RCC 7860 (cell line): ENCODE measurements around the gene HECTD4.

Source experiments
- DNase-seq: peaks from one replicate; pipeline ENCODE4 v3.0.0-alpha.2; 2015; ENCODE audit warnings: low spot score
- FAIRE-seq: peaks from 2 replicates; lab custom pipeline; 2012; peaks lifted over from hg19 to GRCh38; lab: Jason Lieb, UNC

Gene HECTD4

DNA sequence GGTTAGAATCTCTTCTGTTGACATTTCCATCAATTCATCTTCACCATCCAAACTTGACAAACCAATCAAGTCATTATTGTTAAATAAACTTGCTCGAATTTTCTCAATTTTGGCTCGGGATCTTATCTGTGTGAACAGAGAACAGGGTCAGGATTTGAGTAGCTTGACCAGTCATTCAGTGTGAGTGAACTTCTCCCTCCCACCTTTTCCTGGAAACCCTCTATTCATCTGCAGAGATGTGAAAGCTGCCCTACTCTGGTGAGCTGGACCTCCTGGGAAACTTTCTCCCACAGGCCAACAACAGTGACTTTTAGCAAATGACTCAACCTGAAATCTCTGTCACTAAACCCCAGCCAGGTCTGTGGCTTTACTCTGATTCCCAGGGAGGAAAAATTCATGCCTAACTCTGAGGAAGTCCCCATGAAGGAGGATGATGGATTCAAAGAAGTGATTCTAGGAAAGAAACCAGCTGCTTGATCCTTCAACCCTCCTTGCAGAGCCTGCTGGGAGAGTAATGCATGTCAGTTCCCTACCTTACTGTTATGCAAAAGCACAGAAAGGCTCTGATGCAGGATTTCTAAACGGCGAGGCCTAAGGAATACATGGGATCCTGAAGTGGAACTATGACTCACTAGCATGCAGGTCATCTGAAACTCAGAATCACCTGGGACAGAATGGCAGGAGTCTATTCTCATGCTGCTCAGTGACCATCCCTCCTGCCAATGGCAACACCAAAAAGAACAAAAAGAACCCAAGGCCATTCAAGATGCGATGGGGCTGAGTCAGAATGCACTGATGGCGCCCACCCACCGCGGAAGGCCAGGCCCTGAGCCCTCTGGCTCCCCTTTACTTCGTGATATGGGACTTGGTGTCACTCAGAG, 198.8 kb downstream of the HECTD4 start:
- FAIRE-seq = no peak
- DNase-seq = peak; percentile 26

DNA sequence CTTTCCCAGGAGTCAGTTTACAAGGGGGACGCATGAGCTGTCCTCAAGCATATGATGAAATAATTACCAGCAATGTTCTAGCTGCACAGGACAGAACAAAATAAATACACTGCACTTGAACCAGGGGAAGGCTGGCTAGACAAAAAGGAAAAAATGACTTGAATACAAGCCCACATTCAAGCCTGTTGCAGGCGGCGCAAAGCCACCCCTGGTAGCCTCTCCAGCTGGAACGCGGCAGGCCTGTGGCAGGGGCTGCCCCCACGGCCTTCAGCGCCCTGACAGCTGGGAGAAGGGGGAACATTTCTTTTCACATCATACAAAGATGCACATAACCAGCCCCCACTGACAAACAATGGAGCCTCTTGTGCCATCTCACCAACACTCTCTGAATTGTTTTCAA, 199.7 kb downstream of the HECTD4 start:
- DNase-seq = no peak

DNA sequence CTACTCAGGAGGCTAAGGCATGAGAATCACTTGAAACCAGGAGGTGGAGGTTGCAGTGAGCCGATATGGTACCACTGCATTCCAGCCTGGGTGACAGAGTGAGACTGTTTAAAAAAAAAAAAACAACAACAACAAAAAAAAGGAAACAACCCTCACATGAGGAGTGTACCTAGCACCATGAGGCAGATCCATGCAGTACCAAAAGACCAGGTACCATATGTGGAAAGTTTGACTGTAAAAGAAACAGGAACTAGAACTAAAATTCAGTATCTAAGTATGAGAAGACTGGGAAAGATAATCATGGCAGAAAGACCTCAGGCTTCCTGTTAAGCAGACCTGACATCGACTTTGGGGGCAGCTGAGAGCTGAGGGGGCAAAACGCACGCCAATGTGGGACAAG, 201.8 kb downstream of the HECTD4 start:
- FAIRE-seq = no peak

More for the DNA sequence above, 199.7 kb downstream of the HECTD4 start:
- no peak for FAIRE-seq

DNA sequence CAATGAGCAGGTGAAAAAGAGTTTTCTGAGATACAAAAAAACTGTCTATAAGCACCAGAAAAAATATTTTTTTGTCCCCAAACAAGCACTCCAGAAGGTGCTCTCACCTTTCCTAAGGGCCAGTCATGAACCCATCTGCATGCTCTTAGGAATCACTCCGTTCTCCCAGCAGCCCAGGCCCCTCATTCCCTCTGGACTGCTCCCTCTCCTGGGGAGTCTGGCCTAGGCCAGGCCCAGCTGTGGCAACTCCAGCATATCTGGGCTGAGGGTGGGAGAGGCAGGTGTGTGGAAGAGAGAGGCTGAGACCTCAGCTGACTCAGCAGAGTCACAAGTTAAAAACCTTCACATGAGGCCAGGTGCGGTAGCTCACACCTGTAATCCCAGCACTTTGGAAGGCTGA, 202.3 kb downstream of the HECTD4 start:
- peak; percentile 22 for DNase-seq
- no peak for FAIRE-seq

More for the DNA sequence above, 201.8 kb downstream of the HECTD4 start:
- no peak for DNase-seq

DNA sequence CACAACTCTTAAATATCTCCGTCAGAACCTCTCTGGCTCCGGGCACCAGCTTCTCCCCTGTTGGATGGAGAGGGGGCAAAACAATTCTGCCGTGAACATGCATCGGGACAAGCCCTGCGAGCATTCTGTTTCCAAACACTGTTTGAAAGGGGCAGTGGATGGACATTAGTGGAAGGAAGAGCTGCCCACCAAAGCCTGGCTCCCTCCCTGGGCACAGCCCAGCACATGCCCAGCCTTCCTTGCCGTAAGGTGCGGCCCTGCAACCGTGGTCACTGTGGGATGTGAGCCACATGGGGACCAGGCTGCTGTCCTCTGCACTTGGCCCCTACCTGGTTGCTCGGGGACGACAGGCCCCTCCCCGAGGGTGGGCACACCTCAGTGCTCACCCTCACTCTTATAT, 202.9 kb downstream of the HECTD4 start:
- DNase-seq (no peak), FAIRE-seq (no peak)

DNA sequence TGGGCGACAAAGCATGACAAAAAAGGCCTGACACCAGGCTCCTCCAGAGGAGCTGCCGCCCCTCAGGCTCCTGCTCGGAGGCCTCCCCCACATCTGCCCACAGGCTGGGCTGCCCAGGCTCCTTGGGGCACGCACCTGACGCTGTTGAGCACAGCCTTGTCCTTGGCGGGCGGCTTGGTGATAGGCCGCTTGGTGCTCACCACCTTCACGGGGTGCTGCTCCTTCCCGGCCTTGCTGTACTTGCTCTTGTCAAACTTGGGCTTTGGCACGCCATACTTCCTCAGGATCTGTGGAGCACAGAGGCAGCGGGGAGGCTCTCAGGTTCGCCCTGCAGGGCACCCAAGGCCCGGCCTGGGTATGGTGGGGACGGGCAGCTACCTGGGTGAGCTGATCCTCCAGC, 203.4 kb downstream of the HECTD4 start:
- DNase-seq (no peak), FAIRE-seq (no peak)

DNA sequence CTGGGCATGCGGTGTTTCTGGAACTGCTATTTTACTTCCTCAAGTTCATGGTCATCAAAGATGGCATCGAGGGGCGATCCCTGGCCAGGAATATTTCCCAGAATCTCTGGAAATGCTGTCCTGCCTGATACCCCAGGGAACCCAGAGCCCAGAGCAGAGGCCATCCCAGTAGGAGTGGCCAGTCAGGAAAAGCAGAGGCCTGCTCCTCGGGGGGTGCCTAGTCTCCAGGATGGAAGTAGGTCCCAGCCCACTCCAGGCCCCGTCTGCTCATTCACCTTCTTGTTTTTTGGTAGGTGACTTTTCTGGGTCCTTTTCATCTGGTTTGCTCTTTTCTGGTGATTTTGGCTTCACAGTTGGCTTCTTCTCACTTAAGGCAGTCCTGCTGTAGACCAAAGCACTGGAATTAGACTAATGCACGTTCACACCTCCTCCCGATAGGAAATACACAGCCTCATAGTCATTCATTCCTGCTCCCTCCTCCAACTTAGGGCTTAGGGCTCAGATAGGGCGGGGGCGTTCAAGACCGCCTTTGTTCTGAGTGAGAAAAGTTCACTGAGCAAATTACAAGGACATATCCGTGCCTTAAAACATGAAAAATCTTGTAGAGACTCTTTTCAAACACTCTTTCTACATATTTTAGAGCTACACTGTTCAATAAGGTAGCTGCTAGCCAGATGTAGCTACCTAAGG, 205.8 kb downstream of the HECTD4 start:
- FAIRE-seq (no peak), DNase-seq (no peak)

DNA sequence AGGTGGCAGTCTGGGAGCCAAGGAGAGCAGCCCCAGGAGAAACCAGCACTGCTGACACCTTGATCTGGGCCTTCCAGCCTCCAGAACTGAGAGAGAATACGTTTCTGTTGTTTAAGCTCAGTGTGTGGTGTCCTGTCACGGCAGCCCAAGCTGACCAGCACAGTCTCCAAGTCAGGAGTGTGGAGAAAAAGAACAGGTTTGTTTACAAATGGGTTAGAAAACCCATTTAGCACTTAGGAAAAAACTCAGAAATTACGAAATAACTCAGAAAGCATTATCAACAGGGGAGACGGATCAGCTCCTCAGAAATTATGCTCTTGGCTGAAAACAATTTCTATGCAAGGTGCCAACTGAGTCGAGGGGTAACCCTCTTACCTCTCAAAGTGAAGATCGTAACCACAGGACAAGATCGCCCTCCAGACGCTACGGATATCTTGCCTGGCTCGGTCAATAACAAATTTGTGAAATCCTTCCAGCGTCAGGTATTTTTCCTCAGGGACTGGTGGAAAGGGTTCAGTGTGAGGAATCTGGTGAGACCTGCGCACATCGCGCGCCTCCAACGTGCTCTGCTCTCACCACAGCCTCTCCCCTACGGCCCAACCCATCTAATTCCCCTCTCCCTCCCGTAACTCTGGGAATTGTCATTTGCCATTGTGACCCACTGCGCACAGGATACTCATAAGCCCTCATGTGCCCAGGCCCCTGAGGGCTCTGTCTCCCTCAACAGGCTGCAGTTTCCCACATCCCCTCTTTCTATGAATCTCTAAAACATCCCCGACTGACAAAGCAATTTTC, 206.7 kb downstream of the HECTD4 start:
- FAIRE-seq = no peak

DNA sequence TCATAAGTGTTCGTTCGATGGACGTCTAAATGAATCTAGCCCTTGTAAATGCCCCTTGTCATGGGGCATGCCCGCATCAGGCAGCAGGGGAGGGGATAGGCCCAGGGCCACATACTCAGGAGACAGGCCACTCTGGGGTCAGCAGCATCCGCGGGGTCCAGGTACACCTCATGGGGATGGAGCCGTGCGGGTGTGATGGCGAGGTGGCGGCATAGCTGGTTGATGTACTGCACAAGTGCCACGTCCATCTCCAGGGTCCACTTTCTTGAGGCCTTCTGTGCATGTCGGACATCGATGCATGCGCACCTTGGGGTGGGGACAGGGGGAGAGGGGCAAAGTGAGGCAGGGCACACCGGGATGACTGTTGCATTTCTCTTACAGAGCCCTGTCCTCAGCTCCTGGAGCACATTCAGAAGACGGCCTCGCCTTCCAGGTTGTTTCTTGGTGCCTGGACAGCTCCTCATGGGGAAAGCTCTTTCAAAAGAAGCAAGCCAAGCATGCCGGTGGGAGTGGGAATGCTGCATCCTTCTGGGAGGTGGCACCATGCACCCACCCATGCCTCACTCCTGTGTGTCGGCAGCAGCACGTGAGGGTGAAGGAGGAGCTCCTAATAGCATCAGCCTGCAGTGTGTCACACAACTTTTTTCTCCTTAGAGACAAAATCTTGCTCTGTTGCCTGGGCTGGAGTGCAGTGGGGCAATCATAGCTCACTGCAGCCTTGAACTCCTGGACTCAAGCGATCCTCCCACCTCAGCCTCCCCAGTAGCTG, 209.5 kb downstream of the HECTD4 start:
- DNase-seq (no peak), FAIRE-seq (no peak)

More for the DNA sequence above, 206.7 kb downstream of the HECTD4 start:
- DNase-seq = no peak

DNA sequence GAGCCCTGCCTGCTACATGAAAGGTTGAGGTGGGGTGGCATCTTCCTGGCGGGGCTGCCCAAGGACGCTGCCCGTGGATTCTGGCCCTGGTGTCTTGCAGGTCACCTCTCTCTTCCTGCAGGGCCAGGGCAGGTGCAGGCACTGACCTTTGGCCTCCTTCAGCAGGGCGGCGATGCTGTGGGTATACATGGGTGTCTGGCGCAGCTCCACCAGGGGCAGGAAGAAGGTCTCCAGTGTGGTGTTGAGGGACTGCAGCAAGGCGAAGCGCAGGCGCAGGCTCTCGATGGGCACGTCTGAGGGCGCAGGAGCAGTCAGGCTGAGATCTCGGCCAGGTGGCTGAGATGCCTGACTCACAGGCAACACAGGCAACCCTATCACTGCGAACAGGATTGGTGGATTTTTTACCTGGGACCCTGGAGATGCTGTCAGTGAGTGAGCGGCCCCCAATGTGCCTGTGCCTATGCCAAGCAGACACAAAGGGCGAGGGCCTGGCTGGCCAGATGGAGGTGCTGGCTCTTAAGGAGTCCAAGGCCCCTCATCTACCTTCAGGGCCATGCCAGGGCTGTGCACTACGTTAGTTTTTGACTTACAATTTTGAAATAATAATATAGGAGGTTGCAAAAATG, 211.1 kb downstream of the HECTD4 start:
- no peak for FAIRE-seq

DNA sequence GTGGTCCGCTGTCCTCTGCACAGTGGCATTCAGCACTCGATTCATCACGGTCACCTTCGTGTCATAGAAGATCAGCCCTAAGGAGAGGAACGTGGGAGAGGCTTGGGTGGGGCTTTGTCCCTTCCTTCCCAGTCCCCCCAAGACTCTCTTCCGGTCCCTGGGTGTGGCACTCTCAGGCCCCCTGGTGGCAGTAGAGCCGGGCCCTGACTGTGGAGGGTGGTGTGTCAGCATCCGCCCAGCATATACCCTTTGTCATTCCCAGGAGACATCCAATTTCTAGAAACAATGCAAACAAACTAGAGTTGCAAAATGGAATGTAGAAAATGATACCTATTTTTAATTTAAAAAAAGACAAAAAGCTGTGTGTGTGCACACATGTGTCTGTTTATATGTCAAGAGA, 211.9 kb downstream of the HECTD4 start:
- FAIRE-seq = no peak
- no peak for DNase-seq

More for the DNA sequence above, 211.1 kb downstream of the HECTD4 start:
- DNase-seq = no peak

DNA sequence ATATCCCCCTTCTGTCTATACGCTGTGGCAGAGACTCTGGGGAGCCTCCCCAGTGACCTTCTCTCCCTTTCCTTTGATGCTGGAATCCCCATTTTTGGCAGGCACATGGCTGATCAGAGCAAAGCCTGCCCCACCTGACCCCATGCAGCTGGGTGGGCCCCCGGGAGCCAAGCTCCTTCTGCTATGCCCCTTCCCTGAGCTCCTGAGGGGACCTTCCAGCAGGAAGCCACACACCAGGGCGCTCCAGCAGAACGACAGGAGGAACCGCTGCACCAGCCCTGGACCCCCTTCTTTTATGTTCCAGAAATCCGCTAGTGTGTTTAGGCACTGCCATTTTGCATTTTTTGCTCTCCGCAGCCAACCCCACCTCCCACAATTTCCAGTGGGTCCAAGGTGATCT, 212.3 kb downstream of the HECTD4 start:
- FAIRE-seq (no peak), DNase-seq (no peak)

DNA sequence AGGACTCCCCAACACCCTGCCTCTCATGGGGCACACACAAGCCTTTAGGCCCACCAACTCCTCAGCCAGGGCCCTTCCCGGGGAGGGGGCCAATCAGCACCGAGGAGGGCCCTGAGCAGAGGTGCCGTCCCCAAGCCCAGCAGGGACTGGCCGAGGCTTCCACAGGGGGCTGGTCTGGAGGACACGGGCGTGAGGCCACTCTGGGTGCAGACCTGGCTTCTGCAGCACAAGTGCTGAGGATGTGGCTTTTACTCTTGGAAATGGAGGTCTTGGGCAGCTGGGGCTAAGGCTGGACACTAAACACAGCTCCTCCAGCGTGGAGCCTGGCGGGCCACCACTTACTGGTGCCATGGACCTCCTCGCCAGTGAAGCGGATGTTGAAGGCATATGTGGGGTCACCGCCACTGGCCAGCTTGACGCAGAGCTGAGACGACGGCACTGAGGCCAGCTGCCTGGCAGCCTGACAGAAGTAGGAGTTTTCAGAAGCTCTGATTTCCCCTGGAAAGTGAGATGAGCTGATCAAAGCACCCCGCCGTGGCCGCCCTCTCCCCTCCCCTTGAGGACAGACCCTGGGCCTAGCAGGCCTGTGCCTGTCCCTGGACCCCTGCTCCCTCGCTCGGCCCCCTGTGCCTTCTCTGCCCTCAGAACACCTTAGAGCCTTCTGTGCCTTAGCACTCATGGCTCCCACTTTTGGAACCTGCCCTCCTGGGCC, 212.9 kb downstream of the HECTD4 start:
- no peak for FAIRE-seq
- DNase-seq = no peak

DNA sequence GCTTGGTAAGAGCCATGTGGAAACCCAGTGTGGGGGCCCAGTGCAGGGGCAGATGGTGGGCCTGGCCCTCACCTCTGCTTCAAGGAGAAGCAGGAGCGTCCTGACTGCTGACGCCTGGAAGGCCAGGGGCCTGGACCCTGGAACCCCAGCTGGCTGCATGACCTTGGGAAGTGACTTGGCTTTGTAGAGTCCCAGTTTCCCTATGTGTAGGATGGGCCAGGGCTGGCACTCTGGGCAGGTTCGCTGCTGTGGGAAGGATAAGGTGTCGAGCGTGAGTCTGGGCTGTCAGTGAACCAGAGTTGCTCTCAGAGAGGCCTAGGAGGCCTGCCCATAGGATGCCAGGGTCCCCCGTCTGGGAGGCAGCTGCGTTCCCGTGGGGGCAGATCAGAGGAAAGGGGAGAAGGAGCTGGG, 213.7 kb downstream of the HECTD4 start:
- FAIRE-seq (no peak), DNase-seq (no peak)

DNA sequence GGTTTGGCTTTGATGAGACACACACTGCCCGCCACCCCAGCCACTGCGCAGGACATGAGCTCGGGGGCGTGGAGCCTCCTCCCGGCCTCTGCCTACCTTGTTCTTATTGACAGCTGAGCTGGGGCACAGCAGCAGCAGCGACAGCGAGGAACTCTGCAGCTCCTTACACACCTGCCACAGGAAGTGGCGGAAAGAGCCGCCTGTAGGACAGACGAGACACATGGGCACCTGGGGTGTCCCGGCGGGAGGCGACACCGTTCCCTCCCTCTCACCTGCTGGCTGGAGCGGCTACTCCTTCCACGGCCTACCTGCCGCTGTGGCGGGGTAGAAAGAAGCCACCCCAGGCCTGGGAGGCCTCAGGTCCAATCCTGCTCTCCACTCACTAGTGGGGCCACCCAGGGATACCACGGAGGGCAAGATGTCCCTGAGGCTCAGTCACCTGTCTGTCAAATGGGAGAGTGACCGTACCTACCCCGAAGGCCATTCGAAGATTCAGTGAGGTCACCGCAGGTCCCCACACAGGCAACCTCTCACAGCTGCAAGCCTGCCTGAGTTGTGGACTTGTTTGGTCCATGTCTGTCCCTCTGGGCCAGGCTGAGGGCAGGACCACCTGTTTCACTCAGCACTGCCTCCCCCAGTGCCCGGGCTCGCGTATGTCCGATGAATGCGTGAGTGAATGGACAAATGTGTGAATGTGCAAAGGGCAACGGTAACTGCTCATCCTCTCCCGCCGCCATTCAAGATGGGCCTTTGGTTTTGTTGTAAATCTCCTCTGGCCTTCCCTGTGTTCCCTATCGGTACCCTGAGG, 214.3 kb downstream of the HECTD4 start:
- FAIRE-seq (no peak), DNase-seq (no peak)

DNA sequence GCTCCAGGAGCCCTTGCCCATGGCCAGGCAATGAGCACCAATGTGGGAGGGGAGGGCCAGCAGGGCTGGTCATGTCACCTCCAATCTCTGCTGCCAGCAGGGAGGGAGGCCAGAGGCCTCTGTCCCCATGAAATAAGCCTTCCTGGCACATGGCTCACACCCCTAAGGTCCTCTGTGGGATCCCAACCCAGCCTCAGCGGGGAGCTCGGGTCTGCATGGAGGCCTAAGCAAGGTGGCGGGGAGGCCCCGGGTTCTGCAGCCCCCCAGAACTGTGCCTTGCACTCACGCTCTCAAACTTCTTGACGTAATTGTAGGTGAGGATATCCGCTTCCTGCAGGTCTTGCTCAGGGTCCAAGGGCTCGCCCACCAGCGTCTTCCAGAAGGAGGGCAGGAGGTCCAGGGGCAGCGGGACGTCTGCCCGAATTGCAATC, 215.2 kb downstream of the HECTD4 start:
- DNase-seq = no peak
- no peak for FAIRE-seq

DNA sequence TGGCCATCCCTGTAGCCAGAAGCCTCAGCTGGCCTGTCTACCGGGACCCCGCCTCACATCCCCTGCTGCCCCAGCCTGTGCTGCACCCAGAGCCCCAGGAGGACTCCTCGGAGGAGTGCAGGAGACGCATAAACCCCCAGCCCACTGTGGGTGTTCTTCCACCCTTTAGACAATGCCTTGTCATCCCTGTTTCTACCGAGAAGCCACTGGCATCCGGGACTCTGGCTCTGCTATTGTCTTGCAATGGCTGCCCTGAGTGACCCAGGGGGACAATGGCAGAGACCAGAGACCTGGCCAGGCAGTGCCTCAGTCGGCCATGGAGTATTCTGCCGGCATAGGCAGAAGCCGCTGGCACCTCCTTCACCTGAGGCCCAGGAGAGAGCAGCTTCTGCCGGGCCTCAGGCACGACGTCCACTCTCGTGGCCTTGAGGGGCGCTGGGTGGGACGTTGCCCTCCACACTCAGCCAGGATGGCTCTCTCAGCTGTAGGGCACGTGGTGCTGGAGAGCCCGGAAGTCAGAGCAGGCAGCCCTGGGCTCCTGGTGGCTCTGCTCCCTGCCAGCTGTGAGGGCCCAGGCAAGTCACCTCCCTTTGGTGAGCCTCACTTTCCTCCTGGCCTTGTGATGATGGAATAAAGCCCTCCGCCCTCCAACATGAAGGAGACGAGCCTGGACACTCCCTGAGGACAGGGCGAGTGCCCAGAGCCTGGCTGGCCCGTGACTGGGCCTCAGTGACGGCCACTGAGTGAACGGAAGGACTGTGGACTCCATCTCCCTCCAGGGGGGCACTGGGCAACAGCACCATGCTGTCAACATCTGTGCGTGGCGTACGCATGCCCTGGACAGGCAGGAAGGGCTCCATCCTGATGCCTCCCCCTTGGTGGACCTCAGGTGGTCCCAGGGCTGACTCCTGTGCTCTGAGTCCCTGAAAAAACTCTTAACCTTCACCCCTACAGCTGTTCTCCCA, 215.9 kb downstream of the HECTD4 start:
- no peak for FAIRE-seq
- DNase-seq = no peak
